ENCODE results near the gene HNRNPH1. TPM values are rescaled to one million over a fixed set of nuclear protein-coding genes. Genes with fewer than 3 reads are reported as not detected.
"Not testable (repeated sequence)": the region's sequence is repeated elsewhere in the genome, so short reads cannot be mapped to it uniquely, and the experiment has no call there.

The HNRNPH1 gene
- total and polyA plus RNA-seq, 5 experiments from 2014 or later = 97.0 to 1,897 (median 120) TPM

- H3K27ac Mint-ChIP-seq = peak overlapping the region in 1 of 10 donors; percentile 3
- H3K4me3 Mint-ChIP-seq, H3K27me3 Mint-ChIP-seq, H3K4me1 Mint-ChIP-seq, POLR2A ChIA-PET, H3K9me3 Mint-ChIP-seq, DNase-seq, ATAC-seq, H3K36me3 Mint-ChIP-seq: not testable (repeated sequence)
Observed at GRCh38 chr5:179642626-179643025, 19.2 kb upstream of the HNRNPH1 start.

- H3K4me3 Mint-ChIP-seq, DNase-seq, H3K4me1 Mint-ChIP-seq, POLR2A ChIA-PET, H3K27me3 Mint-ChIP-seq, ATAC-seq, H3K9me3 Mint-ChIP-seq, H3K27ac Mint-ChIP-seq, H3K36me3 Mint-ChIP-seq: not testable (repeated sequence)
Observed at GRCh38 chr5:179641745-179642144, 18.3 kb upstream of the HNRNPH1 start.

- H3K4me3 Mint-ChIP-seq, H3K27ac Mint-ChIP-seq, DNase-seq, H3K27me3 Mint-ChIP-seq, ATAC-seq, H3K4me1 Mint-ChIP-seq, H3K36me3 Mint-ChIP-seq, H3K9me3 Mint-ChIP-seq, POLR2A ChIA-PET: not testable (repeated sequence)
Observed at GRCh38 chr5:179639296-179639695, 15.8 kb upstream of the HNRNPH1 start.

- not testable (repeated sequence) for H3K27ac Mint-ChIP-seq
Observed at GRCh38 chr5:179634370-179635172, 11.1 kb upstream of the HNRNPH1 start.

GRCh38 chr5:179633501-179634369, 10.3 kb upstream of the HNRNPH1 start:
- H3K9me3 Mint-ChIP-seq, H3K27me3 Mint-ChIP-seq, H3K27ac Mint-ChIP-seq, H3K36me3 Mint-ChIP-seq, DNase-seq, H3K4me1 Mint-ChIP-seq: not testable (repeated sequence)
- H3K4me3 Mint-ChIP-seq = peak overlapping the region in 1 of 10 donors; percentile 46
- ATAC-seq = peak; percentile 74
- POLR2A ChIA-PET = interaction anchor here (0.6 to 2.5 kb wide), 4 partner anchors 10 to 172 kb away, joined by 3 to 21 read pairs (median 4); partner anchors contain the start of gene HNRNPH1

More at GRCh38 chr5:179634370-179635172, 11.1 kb upstream of the HNRNPH1 start:
- ATAC-seq = peak; percentile 97 to 98
- H3K36me3 Mint-ChIP-seq, H3K4me1 Mint-ChIP-seq, DNase-seq, H3K27me3 Mint-ChIP-seq, H3K4me3 Mint-ChIP-seq, H3K9me3 Mint-ChIP-seq: not testable (repeated sequence)
- POLR2A ChIA-PET = interaction anchor here (2.5 kb wide), 1 partner anchor 11 kb away, joined by 21 read pairs; the partner anchor contains the start of gene HNRNPH1

- H3K4me1 Mint-ChIP-seq = peaks cover 25 to 45% (median 35%) of the 10 kb centered on the region in 4 donors
- H3K36me3 Mint-ChIP-seq = peaks cover 22 to 35% (median 26%) of the 10 kb centered on the region in 3 donors
- ATAC-seq (no peak), DNase-seq (no peak)
- H3K4me3 Mint-ChIP-seq = peak overlapping the region; percentile 94 to 99 (median 98)
- H3K9me3 Mint-ChIP-seq = peaks cover 0 to 3% (median 0%) of the 10 kb centered on the region in 9 donors
- peak overlapping the region; percentile 97 to 100 (median 99) for H3K27ac Mint-ChIP-seq
- no peaks in the 10 kb centered on the region for H3K27me3 Mint-ChIP-seq
- POLR2A ChIA-PET = interaction anchor here (0.7 to 4.4 kb wide), 11 partner anchors 8 to 196 kb away, joined by 3 to 60 read pairs (median 30); partner anchors contain the start of genes MAML1, MGAT4B, RUFY1 and SQSTM1
Observed at GRCh38 chr5:179624841-179625271, 1.4 kb upstream of the HNRNPH1 start.

- Mint-ChIP-seq H3K9me3 (peaks cover 0 to 3% (median 0%) of the 10 kb centered on the region in 9 donors), H3K27ac (peak overlapping the region; percentile 97 to 100 (median 99)), H3K4me1 (peaks cover 27 to 51% (median 40%) of the 10 kb centered on the region in 4 donors), H3K4me3 (peak overlapping the region; percentile 94 to 99 (median 98)), H3K36me3 (peaks cover 25 to 42% (median 28%) of the 10 kb centered on the region in 3 donors), H3K27me3 (no peaks in the 10 kb centered on the region)
- POLR2A ChIA-PET = interaction anchor here (0.6 to 5.7 kb wide), 41 partner anchors 9 to 1637 kb away, joined by 3 to 60 read pairs (median 5); partner anchors contain the start of genes CLK4, LTC4S, MAML1 and MGAT4B
- DNase-seq (peak in 3 of 10 donors; percentile 18 to 68 (median 39)), ATAC-seq (peak; percentile 4 to 12)
Observed at GRCh38 chr5:179623906-179624741, 653 bp upstream of the HNRNPH1 start.

GRCh38 chr5:179621551-179622214, 1.8 kb downstream of the HNRNPH1 start:
- H3K36me3 Mint-ChIP-seq = peaks cover 39 to 66% (median 46%) of the 10 kb centered on the region in 3 donors
- H3K27ac Mint-ChIP-seq = peak overlapping the region; percentile 91 to 100 (median 98)
- POLR2A ChIA-PET = interaction anchor here (0.7 to 5.7 kb wide), 7 partner anchors 8 to 71 kb away, joined by 3 to 58 read pairs (median 31); partner anchors contain the start of gene RUFY1
- no peaks in the 10 kb centered on the region for H3K27me3 Mint-ChIP-seq
- H3K4me1 Mint-ChIP-seq = peaks cover 41 to 71% (median 63%) of the 10 kb centered on the region in 4 donors
- H3K4me3 Mint-ChIP-seq = peak overlapping the region; percentile 85 to 99 (median 96)
- no peak for ATAC-seq
- DNase-seq = no peak
- H3K9me3 Mint-ChIP-seq = peaks cover 0 to 3% (median 0%) of the 10 kb centered on the region in 9 donors

GRCh38 chr5:179620703-179621350, 2.6 kb downstream of the HNRNPH1 start:
- Mint-ChIP-seq H3K27ac (peak overlapping the region; percentile 91 to 100 (median 98)), H3K4me3 (peak overlapping the region; percentile 85 to 99 (median 96)), H3K9me3 (peaks cover 0 to 3% (median 0%) of the 10 kb centered on the region in 9 donors), H3K36me3 (peaks cover 39 to 75% (median 53%) of the 10 kb centered on the region in 3 donors), H3K4me1 (peaks cover 44 to 79% (median 71%) of the 10 kb centered on the region in 4 donors), H3K27me3 (no peaks in the 10 kb centered on the region)
- no peak for ATAC-seq
- POLR2A ChIA-PET = interaction anchor here (0.6 to 5.7 kb wide), 7 partner anchors 10 to 1640 kb away, joined by 3 to 58 read pairs (median 6); partner anchors contain the start of genes RUFY1 and TRIM52
- peak in 1 of 10 donors; percentile 31 for DNase-seq

GRCh38 chr5:179620293-179620692, 3.2 kb downstream of the HNRNPH1 start:
- Mint-ChIP-seq H3K4me3 (peak overlapping the region; percentile 85 to 99 (median 96)), H3K27me3 (no peaks in the 10 kb centered on the region), H3K27ac (peak overlapping the region; percentile 69 to 100 (median 96)), H3K4me1 (peaks cover 44 to 83% (median 75%) of the 10 kb centered on the region in 4 donors), H3K36me3 (peaks cover 39 to 80% (median 56%) of the 10 kb centered on the region in 3 donors), H3K9me3 (peaks cover 0 to 3% (median 0%) of the 10 kb centered on the region in 9 donors)
- POLR2A ChIA-PET = interaction anchor here (0.6 to 5.7 kb wide), 7 partner anchors 9 to 1641 kb away, joined by 3 to 51 read pairs (median 6); partner anchors contain the start of genes RUFY1 and TRIM52
- no peak for DNase-seq
- ATAC-seq = no peak

Measured in naive thymus-derived CD8-positive, alpha-beta T cell (primary cell).